Central memory CD4-positive, alpha-beta T cell (primary cell): ENCODE data around the gene SAT2.

Experiments used
- DNase-seq: peaks from one replicate; pipeline ENCODE4 v3.0.0; 2022

The SAT2 gene

GRCh38 chr17:7590743-7591142, 36.9 kb downstream of the SAT2 start:
- no peak for DNase-seq

DNA sequence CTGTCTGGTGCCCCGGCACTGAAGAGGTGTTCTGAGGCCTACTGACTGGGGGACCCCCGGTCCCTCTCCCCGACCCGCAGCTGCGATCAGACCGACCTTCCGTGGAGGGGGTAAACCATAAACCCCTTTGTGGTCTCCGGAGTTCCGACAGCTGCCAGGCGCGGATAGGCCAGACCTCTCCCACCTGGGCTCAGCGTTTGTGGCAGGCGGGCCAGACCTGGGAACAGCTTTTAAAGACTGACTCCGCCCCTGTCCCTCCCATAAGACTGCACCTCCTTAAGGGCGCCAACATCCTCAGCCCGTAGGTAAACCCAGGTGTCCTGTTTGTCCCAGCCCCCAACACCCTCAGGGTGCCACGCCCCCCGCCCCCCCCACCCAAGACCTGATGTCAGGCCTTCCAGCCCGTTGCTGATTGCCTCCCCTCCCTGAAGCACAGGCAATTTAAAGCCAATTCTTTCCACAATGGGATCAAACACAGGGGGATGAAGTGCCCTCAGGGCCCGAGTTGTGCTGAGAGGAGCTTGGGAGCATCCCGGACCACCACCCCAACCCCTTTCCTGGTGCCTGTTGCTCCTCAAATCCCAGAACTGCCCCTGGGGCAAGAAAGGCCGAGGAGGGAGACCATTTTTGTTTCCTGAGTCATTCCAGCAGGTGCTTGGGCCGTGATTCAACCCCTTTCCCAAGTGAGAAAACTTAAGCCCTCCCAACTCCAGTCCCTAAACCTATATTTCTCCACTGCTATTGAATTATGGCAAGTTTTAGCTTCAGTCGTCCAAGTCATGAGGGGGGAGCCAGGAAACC, 37.5 kb downstream of the SAT2 start, which contains the start of gene SOX15:
Gene SOX15, minus strand, starts transcription at position 204 of the 801 bp plus-strand sequence. CDS start 418 bp downstream, outside the sequence.
- no peak for DNase-seq

GRCh38 chr17:7589204-7589868, 38.3 kb downstream of the SAT2 start:
- peak; percentile 51 for DNase-seq

GRCh38 chr17:7588553-7589203, 38.9 kb downstream of the SAT2 start:
- DNase-seq = no peak

GRCh38 chr17:7587420-7588151, 40.0 kb downstream of the SAT2 start:
- DNase-seq = no peak

GRCh38 chr17:7586673-7587419, 40.8 kb downstream of the SAT2 start:
- DNase-seq = no peak

GRCh38 chr17:7583253-7584109, 44.1 kb downstream of the SAT2 start, which contains the start of gene MPDU1:
Gene MPDU1, plus strand, starts transcription at chr17:7583852. Its CDS starts 11 bp downstream, at chr17:7583863.
- peak; percentile 96 for DNase-seq

DNA sequence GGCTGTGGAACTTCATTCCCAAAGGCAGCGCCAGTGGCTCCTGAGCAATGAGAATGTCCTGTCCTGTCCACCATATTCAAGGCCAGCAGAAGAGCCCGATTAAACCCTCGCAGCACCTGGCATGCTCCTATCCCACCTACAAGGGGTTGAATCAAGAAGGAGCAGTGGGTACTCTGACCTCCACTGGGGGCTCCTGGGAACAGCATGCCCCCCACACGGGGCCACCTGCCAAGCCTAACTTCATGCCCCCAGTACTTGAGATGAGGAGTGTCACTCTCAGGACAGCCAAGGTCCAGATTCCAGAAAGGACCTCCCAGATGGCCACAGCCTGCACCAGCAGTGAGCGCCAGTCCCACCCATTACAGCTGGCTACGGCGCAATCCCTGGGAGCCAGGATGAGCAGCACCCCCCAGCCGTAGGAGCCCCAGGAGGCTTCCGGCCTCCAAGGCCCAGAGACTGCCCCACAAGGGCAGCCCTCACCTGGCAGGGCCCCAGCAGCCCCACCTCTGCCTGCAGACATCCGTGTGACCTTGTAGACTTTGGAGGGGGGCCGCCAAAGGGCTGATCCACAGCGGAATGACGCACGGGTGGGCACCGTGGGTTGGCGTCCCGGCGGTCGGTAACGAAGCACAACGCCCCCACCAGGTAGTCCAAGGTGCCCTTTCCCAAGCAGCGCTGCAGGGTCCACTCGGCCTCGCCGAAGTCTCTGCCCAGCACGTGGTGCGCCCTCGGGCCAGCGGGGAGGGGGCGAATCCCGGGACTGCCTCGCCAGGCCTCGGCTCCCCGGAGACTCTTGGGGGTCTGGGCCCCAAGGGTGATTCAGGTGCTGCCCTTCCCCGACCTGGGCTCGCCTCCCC, 45.0 kb downstream of the SAT2 start:
- DNase-seq = no peak

- DNase-seq = no peak
Measured at GRCh38 chr17:7580604-7581575, 46.7 kb downstream of the SAT2 start.

DNA sequence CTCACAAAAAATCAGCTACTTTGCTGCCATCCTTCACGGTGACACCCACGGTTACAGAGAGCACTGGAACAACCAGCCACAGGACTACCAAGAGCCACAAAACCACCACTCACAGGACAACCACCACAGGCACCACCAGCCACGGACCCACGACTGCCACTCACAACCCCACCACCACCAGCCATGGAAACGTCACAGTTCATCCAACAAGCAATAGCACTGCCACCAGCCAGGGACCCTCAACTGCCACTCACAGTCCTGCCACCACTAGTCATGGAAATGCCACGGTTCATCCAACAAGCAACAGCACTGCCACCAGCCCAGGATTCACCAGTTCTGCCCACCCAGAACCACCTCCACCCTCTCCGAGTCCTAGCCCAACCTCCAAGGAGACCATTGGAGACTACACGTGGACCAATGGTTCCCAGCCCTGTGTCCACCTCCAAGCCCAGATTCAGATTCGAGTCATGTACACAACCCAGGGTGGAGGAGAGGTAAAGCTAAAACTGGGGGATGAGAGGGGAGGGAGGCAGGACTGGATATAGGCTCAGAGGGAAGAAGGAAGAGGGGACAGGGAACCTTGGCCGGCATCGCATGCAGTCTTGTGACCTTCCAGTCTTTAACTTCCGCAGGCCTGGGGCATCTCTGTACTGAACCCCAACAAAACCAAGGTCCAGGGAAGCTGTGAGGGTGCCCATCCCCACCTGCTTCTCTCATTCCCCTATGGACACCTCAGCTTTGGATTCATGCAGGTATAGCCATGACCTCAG, 47.6 kb downstream of the SAT2 start:
- no peak for DNase-seq

DNA sequence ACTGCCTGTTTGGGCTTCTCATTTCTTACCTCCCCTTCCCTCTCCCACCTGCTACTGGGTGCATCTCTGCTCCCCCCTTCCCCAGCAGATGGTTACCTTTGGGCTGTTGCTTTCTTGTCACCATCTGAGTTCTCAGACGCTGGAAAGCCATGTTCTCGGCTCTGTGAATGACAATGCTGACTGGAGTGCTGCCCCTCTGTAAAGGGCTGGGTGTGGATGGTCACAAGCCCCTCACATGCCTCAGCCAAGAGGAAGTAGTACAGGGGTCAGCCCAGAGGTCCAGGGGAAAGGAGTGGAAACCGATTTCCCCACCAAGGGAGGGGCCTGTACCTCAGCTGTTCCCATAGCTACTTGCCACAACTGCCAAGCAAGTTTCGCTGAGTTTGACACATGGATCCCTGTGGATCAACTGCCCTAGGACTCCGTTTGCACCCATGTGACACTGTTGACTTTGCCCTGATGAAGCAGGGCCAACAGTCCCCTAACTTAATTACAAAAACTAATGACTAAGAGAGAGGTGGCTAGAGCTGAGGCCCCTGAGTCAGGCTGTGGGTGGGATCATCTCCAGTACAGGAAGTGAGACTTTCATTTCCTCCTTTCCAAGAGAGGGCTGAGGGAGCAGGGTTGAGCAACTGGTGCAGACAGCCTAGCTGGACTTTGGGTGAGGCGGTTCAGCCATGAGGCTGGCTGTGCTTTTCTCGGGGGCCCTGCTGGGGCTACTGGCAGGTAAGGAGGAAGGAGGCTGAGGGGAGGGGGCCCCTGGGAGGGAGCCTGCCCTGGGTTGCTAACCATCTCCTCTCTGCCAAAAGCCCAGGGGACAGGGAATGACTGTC, 48.4 kb downstream of the SAT2 start, which contains the start of gene CD68:
Gene CD68, plus strand, starts transcription at position 638 of the 833 bp plus-strand sequence. Its CDS starts 40 bp downstream, at position 678.
- peak; percentile 34 for DNase-seq

DNA sequence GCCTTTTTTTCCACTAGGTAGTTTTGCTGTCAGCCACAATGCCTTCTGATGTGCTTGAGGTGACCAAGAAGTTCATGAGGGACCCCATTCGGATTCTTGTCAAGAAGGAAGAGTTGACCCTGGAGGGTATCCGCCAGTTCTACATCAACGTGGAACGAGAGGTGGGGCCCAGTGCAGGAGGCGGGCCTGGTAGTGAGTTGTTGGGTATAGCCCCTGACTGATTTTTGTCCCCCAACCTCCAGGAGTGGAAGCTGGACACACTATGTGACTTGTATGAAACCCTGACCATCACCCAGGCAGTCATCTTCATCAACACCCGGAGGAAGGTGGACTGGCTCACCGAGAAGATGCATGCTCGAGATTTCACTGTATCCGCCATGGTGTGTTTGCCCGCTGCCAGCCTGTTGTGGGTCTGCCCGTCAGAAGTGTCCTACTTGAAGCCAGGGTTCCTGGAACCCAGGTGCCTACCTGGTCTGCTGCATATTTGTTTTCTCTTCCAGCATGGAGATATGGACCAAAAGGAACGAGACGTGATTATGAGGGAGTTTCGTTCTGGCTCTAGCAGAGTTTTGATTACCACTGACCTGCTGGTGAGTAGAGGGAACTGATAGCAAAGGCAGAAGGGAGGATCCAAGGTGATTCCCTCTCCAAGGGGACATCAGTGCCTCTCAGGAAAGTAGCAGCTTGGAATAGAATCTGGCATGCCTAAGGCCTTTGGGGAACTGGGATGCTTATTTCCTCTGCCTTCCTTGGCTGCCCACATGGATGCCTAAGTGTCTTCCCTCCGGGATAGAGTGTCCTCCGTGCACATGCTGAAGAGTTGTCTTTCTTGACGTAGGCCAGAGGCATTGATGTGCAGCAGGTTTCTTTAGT, 50.1 kb downstream of the SAT2 start:
- DNase-seq = no peak

GRCh38 chr17:7576432-7576937, 51.1 kb downstream of the SAT2 start:
- no peak for DNase-seq
